ENCODE data around the gene PALS1. TPM values are rescaled to one million over a fixed set of nuclear protein-coding genes. Genes with fewer than 3 reads are reported as not detected.

Gene PALS1
- total and polyA plus RNA-seq, 2 donors (not counting 1 experiment from before 2014, with no cell fraction given) = 2.6 to 17.0 TPM

DNA sequence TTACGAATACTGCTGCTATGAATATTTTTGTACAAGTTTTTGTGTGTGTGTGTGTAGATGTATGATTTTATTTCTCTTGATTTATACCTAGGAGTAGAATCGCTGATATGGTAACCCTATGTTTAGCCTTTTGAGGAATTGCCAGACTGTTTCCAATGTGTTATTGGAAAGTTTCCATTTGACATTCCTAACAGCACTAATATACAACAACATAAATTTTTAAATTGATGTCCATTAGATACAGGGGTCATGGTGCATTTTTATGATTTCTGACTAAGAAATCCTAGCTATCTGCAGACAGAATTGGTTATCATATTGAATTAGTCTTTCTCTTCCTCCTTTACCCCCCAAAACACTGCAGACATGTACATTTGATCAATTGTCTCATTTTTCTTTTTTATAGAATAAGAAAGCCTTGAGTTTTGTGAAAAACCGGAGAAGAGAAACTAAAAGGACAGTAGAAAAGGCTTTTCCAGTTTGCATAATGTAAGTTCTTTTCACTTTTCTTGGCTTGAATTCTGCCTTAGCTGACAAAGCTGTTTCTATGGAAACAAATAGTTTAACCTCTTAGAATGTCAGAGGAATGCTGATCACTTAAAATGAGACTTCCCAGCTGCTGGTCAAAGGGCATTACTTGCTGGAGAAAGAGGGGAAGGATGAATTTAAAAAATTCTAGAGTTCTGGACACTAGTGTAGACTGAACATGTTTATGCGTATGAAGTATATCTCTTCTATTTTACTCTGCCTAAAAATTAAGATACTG, 28.2 kb downstream of the PALS1 start:
- Histone ChIP-seq H3K9ac (ENCODE audit: low read length) (no peak overlapping the region), H3K4me3 (ENCODE audit: control extremely low read depth in 1 of 5, extremely low read depth in 1 of 5, insufficient read depth in 1 of 5, low read depth in 2 of 5, low read length in 4 of 5) (no peak overlapping the region), H4K20me1 (ENCODE audit: control insufficient read depth, insufficient read depth, low read length, poor library complexity, severe bottlenecking) (no peaks in the 10 kb centered on the region), H3K36me3 (replicated peaks in 1 of 2; ENCODE audit: control extremely low read depth in 1 of 2, control insufficient read depth in 1 of 2, extremely low read depth in 1 of 2, insufficient read depth in 2 of 2, low read length in 1 of 2) (peaks cover 0 to 4% of the 10 kb centered on the region in 2 experiments), H3K9me3 (ENCODE audit: control extremely low read depth in 1 of 3, control insufficient read depth in 2 of 3, insufficient read depth in 1 of 3, low read length in 2 of 3) (peaks cover 0 to 4% (median 0%) of the 10 kb centered on the region in 3 donors), H3K4me1 (ENCODE audit: control insufficient read depth in 2 of 2, insufficient read depth in 2 of 2, low read length in 2 of 2) (no peaks in the 10 kb centered on the region), H3K27ac (ENCODE audit: low read length in 2 of 2) (no peak overlapping the region), H3K27me3 (replicated peaks in 1 of 4; ENCODE audit: control extremely low read depth in 1 of 4, control insufficient read depth in 3 of 4, insufficient read depth in 4 of 4, low read length in 3 of 4) (no peaks in the 10 kb centered on the region), H3K79me2 (ENCODE audit: control insufficient read depth, insufficient read depth, low read length) (peaks cover 7% of the 10 kb centered on the region), H2AFZ (ENCODE audit: insufficient read depth, low read depth, low read length, poor library complexity, severe bottlenecking) (no peak overlapping the region), H3K4me2 (replicated peaks; ENCODE audit: low read depth, low read length, poor library complexity, severe bottlenecking) (no peak overlapping the region)
- DNase-seq = no peak
- no peaks in the 10 kb centered on the region for H3K27me3 Mint-ChIP-seq
- WGBS (ENCODE audit: insufficient coverage) = no CpG with 5 or more reads among the region's 4 CpGs
- intact Hi-C loops (cut with micrococcal nuclease) = no loop called here
- H3K4me3 Mint-ChIP-seq = no peak overlapping the region
- ChIA-PET CTCF (interaction anchor here (0.7 to 2.4 kb wide), 2 partner anchors 16 to 302 kb away, joined by 3 to 8 read pairs; no protein-coding TSS in a partner anchor), POLR2A (no interaction called here)
- H3K9me3 Mint-ChIP-seq (ENCODE audit: insufficient read depth) = no peaks in the 10 kb centered on the region
- no peak for ATAC-seq (ENCODE audit: low read depth)
- H3K4me1 Mint-ChIP-seq = peaks cover 1% of the 10 kb centered on the region
- H3K27ac Mint-ChIP-seq = no peak overlapping the region
- no peak for TF ChIP-seq EZH2 (IDR thresholded peaks at IDR 0.05; ENCODE audit: borderline replicate concordance, insufficient read depth, low read depth, low read length, poor library complexity, severe bottlenecking)
- TF ChIP-seq, protein P1, sequence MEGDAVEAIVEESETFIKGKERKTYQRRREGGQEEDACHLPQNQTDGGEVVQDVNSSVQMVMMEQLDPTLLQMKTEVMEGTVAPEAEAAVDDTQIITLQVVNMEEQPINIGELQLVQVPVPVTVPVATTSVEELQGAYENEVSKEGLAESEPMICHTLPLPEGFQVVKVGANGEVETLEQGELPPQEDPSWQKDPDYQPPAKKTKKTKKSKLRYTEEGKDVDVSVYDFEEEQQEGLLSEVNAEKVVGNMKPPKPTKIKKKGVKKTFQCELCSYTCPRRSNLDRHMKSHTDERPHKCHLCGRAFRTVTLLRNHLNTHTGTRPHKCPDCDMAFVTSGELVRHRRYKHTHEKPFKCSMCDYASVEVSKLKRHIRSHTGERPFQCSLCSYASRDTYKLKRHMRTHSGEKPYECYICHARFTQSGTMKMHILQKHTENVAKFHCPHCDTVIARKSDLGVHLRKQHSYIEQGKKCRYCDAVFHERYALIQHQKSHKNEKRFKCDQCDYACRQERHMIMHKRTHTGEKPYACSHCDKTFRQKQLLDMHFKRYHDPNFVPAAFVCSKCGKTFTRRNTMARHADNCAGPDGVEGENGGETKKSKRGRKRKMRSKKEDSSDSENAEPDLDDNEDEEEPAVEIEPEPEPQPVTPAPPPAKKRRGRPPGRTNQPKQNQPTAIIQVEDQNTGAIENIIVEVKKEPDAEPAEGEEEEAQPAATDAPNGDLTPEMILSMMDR (IDR thresholded peaks at IDR 0.05) = no peak

- no peak overlapping the region for H3K9ac ChIP-seq (ENCODE audit: low read length)
- no peak overlapping the region for H3K27ac ChIP-seq (ENCODE audit: low read length in 2 of 2)
- peaks cover 0 to 4% of the 10 kb centered on the region in 2 experiments for H3K36me3 ChIP-seq (replicated peaks in 1 of 2; ENCODE audit: control extremely low read depth in 1 of 2, control insufficient read depth in 1 of 2, extremely low read depth in 1 of 2, insufficient read depth in 2 of 2, low read length in 1 of 2)
- no peaks in the 10 kb centered on the region for H3K9me3 Mint-ChIP-seq (ENCODE audit: insufficient read depth)
- intact Hi-C loops (cut with micrococcal nuclease) = no loop called here
- H3K4me1 ChIP-seq (ENCODE audit: control insufficient read depth in 2 of 2, insufficient read depth in 2 of 2, low read length in 2 of 2) = no peaks in the 10 kb centered on the region
- no peak overlapping the region for H2AFZ ChIP-seq (ENCODE audit: insufficient read depth, low read depth, low read length, poor library complexity, severe bottlenecking)
- peaks cover 0 to 4% (median 0%) of the 10 kb centered on the region in 3 donors for H3K9me3 ChIP-seq (ENCODE audit: control extremely low read depth in 1 of 3, control insufficient read depth in 2 of 3, insufficient read depth in 1 of 3, low read length in 2 of 3)
- H4K20me1 ChIP-seq (ENCODE audit: control insufficient read depth, insufficient read depth, low read length, poor library complexity, severe bottlenecking) = no peaks in the 10 kb centered on the region
- ChIA-PET CTCF (interaction anchor here (0.7 to 2.4 kb wide), 2 partner anchors 16 to 301 kb away, joined by 3 to 8 read pairs; no protein-coding TSS in a partner anchor), POLR2A (no interaction called here)
- TF ChIP-seq EZH2 (IDR thresholded peaks at IDR 0.05; ENCODE audit: borderline replicate concordance, insufficient read depth, low read depth, low read length, poor library complexity, severe bottlenecking) = no peak
- TF ChIP-seq, protein P1 (IDR thresholded peaks at IDR 0.05) = no peak
- ATAC-seq (ENCODE audit: low read depth) = no peak
- no CpG with 5 or more reads among the region's 3 CpGs for WGBS (ENCODE audit: insufficient coverage)
- no peak overlapping the region for H3K4me3 ChIP-seq (ENCODE audit: control extremely low read depth in 1 of 5, extremely low read depth in 1 of 5, insufficient read depth in 1 of 5, low read depth in 2 of 5, low read length in 4 of 5)
- H3K4me1 Mint-ChIP-seq = peaks cover 1% of the 10 kb centered on the region
- H3K79me2 ChIP-seq (ENCODE audit: control insufficient read depth, insufficient read depth, low read length) = peaks cover 6% of the 10 kb centered on the region
- H3K27ac Mint-ChIP-seq = no peak overlapping the region
- no peaks in the 10 kb centered on the region for H3K27me3 Mint-ChIP-seq
- no peaks in the 10 kb centered on the region for H3K27me3 ChIP-seq (replicated peaks in 1 of 4; ENCODE audit: control extremely low read depth in 1 of 4, control insufficient read depth in 3 of 4, insufficient read depth in 4 of 4, low read length in 3 of 4)
- no peak overlapping the region for H3K4me3 Mint-ChIP-seq
- H3K4me2 ChIP-seq (replicated peaks; ENCODE audit: low read depth, low read length, poor library complexity, severe bottlenecking) = no peak overlapping the region
- no peak for DNase-seq
Measured at GRCh38 chr14:67270145-67270753, 29.0 kb downstream of the PALS1 start.
